DMS114 treated with DMSO at 0.1 percent for 48 hours (cell line): ENCODE data around the gene PTER.
A peak's percentile ranks its signal among the peaks of the same experiment; 100 is the strongest.

Experiments
- DNase-seq: peaks from one replicate; lab custom pipeline; 2025; ENCODE audit not compliant: unreplicated experiment; lab: John Stamatoyannopoulos, UW

PTER gene

GRCh38 chr10:16536155-16536554 lies 99.3 kb downstream of the PTER start:
- DNase-seq: no peak

GRCh38 chr10:16544099-16544498 lies 107.3 kb downstream of the PTER start:
- DNase-seq: no peak

- DNase-seq: no peak
Observed at GRCh38 chr10:16544591-16544990, 107.8 kb downstream of the PTER start.

GRCh38 chr10:16545116-16545736 lies 108.4 kb downstream of the PTER start:
- peak; percentile 77 for DNase-seq

- no peak for DNase-seq
Observed at GRCh38 chr10:16547973-16548372, 111.2 kb downstream of the PTER start.

GRCh38 chr10:16559236-16559773 lies 122.5 kb downstream of the PTER start:
- no peak for DNase-seq

- no peak for DNase-seq
Observed at GRCh38 chr10:16562891-16563290, 126.1 kb downstream of the PTER start.
